NCI-H774 (cell line): ENCODE results near the gene SAMMSON.

ENCODE experiments used
- DNase-seq: peaks from one replicate; lab custom pipeline; 2025; lab: John Stamatoyannopoulos, UW

SAMMSON gene

DNA sequence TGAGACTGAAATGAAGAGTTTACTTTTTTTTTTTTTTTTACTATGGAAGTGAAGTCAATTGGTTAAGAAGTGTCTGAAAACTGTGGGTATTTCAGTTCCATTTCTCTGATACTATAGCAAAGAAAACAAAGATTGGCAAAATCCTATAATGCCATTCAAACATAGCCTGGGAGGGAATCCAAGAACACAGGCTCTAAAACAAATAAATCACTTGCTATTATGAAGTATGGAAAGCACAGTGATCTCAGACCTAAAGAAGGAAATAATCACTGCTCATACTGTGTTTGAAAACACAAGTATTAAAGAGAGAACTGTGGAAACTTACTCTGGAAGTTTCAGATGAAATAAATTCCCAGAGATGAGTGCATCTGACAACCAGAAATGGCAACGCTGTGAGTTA, 12.0 kb downstream of the SAMMSON start:
- no peak for DNase-seq

DNA sequence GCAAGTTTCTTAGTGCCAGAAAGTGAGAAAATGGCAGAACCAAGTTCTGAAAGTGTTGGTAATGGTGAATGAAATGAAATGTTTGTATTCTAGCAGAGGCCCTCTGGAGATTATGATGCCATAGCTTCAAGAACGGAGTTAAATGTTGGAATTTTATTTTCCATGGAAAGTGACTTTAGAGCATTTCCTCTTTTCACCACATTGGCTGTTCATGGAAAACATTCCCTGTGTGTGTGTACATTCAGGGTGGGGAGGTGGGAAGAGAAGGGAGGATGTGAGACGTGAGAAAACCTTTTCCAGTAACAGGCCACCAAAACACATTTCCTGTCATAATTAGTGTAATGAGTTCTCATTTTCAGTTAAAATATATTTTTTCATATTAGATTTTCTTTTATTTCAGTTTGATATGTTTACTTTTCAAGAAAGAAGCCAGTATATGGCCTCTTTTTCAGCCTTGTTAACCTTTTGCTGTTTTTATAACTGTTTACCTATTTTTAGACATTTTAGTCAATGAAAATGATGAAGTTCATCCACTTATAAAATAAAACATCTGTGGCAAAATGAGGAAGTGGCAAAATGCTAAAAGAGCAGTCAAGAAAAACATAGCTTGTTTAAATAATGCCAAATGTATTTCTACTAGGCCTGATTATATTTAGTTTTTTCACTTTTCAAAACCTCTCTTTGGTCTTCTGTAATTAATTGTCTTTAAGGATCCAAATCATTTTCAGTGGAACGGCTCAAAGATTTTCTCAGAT, 21.6 kb downstream of the SAMMSON start:
- no peak for DNase-seq

DNA sequence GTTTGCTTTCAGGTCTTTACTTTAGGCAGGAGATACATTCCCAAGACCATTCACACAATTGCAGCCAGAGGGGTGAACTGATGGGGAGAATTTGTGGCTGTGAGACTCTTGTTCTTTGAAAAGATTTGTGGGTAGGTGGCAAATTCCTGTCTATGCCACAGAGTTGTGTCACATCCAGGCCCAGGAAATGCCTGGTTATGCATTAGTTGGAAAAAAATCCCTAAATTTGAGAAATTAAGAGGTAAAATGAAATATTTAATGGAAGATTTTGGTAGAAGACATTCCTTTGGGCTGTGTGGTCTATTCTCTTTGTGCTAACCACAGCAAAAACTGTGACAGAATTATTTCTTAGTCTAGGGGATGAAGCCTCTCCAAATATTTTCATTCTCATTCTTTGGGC, 28.8 kb downstream of the SAMMSON start:
- no peak for DNase-seq

DNA sequence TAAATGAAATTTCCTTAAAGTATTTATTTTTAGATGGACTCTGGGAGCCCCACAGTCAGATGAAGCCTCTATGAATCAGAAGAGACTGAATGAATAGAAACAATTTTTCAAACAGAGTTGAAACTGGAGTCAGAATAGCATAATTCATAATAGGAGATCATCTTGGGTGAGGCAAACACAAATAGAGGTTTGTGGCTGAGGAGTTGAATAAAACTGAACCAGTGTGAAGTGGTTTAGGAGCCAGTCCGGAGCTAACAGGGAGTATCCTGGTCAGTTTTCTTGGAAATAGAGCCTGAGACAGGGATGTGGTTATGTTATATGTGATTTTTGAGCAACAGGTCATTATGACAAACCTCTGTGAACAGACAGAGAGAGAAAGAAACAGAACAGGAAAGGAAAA, 39.2 kb downstream of the SAMMSON start:
- no peak for DNase-seq

DNA sequence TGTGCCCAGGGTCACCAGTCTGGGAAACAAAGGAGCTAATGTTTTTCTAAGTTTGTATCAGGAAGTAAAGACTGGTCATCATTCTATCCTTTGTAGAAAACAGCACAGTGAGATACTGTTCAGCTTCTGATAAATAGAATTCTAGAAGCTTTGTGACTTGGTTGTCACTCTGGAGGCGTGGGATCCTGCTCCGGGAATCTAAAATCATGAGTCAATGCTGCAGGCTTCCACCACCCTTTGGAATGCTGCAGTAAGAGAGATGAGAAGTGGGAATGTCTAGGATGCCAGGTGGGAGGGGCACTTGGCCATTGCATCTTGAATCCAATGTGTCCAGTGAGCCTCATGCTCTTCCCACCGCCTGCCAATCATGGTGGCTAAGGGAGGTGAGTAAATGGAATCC, 40.9 kb downstream of the SAMMSON start:
- DNase-seq = no peak

DNA sequence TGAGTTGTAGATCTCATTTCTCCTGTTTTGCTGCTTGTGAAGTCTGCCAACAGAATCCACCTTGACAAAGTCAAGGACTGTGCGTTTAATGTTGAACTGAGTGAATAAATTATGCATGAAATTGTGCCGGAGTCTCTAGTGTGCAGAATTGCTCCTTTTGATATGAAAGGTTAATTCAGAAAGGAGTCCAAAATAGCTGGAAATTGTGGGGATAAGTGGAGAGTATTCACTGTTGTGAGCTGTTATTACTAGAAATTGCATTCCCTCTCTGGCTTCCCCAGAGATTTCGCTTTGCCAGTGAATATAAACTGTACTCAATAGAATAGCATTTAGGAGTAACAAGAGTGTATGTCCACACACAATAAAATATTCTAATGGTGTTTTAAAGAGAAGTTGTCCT, 43.1 kb downstream of the SAMMSON start:
- DNase-seq = no peak

DNA sequence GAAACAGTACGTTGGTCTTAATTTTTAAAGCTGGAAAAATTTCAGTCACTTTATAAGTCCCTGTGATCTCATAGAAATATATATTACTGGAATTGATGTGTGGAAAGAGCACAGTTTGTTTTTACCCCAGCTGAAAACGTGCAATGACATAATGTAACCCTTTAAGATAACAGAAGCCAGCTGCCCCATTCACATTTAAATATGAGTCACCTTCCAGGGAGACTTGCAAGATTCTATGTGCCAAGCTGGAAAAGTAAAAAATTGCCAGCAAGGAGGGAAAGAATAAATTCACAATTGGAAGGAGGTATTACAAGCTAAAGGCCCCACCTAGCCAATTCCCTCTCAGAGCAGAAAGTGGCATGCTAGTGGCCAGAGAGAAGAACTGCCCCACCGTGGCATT, 50.2 kb downstream of the SAMMSON start:
- no peak for DNase-seq

DNA sequence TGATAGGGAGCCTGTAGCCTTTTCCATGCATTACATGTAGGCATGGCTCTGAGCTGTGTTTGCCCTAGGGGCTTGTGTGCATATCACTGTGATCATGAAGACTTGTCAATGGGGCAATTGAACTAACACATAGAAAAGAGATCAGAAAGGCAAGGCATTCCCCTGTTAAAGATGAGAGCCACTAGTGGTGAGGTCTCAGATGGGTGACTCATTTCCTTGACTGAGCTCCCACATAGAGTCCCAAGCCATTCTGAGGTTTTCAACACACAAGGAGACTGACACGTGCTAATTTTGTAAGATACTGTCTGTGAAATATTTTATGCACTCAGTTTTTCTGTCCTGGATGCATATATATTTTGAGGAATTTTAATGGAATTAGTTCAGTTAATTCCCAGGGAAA, 53.8 kb downstream of the SAMMSON start:
- DNase-seq = no peak

DNA sequence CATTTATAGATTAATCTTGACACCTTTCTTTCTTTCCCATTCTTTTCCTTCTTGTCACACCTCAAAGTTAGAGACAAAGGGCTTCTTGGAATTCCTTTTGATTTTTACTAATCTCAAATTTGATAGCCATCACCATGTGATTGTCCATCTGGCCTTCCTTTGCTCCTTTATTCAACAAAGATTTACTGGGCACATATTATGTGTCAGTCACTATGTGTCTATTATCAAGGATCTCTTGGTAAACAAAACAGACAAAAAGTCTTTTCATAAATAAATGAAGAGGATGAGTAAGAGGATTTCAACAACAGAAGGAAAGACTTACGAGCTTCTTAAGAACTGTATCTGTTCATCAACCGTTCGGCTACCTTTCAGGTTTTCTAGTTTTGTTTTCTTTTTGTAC, 56.5 kb downstream of the SAMMSON start:
- DNase-seq = no peak

DNA sequence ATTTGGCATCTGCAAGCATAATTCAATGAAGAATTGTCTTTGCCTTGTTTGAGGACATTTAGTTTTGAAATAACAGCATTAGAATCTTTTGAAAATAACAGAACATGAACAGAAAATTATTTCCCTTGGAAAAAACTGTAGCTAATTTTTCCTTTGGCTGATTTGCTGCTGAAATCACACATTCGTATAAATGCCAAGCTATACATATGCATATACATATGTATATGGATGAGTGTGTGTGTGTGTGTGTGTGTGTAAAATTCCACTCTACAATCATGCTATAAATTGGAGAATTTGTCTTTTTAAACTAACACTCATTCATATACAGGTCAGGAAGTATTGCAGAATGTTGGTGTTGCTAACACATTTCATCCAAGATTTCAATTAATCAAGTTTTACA, 57.9 kb downstream of the SAMMSON start:
- no peak for DNase-seq

DNA sequence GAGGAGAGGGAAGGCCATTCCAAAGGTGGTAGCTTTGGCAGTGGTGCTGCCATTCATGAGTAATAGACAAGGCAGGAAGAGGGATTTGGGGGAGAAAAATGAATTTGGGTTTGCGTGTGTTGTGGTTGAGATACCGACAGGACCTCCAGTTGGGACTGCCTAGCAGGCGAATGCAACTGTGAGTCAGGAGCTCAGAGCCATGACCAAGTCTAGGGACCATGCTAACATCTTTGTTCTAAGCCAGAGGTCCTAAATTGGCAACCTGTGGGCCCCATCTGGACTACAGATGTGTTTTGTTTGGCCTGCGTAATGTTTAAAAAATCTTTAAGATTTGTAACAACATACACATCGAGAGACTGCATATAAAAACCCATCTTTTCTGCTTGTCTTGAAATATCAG, 61.6 kb downstream of the SAMMSON start:
- no peak for DNase-seq

DNA sequence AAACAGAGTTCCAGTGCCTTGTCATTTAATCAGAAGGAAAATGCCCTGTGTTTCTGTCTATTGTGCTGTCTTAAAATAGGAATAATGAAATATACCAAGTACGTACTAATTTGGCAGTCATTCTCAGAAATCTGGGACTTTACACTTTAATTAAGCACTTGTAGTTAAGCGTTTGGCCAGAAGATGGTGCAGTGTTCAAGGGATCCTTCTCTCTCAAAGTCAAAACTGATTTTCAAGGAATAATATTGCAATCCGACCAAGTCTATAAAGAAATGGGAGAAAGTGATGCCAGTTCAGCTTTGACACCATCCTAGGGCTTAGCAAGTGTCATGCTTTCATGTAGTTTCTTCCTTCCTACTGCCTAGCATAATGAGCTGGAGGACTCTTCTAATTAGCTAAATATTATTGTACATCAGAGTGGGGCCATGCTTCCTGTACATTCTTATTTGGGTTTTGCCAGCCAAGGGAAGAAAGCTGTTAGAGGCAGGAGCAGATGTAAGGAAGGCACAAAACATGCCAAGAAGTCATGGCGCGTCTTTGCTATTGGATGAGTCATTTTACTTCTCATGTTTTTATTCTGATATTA, 64.8 kb downstream of the SAMMSON start:
- no peak for DNase-seq

DNA sequence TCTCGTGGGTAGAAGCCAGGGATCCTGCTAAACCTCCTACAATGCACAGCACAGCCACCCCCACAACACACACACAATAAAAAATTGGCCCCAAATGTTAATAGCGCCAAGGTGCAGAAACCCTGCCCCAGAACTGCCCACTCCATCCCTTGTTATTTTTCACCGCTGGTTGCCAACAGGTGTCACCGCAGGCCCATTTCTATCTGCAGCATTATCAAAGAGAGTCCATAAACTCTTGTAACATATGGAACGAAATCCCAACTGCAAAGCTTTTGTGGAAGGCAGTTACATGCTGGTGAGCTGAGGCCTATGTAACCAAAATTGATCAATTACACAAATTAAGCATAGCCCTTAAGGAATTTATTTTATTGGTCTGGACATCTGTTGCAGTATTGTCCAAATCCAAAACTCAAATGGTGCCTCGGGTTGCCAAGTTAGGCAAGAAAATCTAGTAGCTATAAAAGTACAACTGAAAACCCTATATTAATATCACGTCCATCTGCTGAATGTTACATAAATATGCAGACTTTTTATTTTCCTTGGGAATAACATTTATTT, 66.2 kb downstream of the SAMMSON start:
- no peak for DNase-seq

DNA sequence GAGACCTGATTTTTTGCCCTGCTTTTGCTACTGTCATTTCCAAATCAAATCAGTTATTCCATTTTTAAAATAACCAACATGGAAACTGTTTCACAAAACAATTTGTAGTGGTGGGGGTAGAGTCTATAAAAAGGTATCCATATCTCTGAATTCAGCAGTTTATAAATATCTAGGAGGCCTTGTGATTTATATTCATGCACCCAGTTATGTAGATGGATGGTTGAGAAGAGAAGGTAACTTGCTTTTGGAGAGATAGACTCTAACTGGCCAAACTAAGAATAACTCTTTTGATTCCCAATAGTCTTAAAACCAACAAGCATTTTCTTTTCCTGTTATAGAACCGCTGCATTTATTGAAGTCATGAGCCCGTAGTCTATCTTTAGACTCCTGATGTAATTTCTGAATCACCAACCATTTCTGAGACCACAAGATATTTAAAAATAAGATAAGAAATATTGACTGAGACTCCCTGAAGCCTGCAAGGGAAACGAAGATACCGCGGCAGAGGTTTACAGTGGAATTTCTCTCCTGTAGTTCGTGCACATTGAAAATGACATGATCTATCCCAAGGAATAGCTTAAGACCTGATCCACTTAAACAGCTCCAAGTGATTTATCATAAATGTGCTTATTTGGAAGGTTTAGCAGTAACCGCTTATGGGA, 68.5 kb downstream of the SAMMSON start:
- DNase-seq = no peak

DNA sequence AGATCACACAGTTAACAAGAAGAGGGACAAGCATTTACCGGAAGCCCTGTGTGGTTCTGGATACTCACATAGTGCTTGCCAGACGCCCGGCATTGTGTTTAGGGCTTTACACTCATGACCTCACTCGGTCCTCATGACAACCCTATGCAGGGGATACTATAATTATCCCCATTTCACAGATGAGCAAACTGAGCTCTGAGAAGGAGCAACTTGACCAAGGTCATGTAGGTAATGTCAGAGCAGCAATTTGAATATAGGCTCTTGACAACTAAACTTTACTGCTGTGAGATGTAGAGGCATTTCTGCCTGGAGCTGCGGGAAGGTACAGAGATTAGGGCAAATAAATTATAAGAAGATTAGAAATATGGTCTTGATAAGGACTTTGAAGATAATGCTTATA, 70.0 kb downstream of the SAMMSON start:
- no peak for DNase-seq

DNA sequence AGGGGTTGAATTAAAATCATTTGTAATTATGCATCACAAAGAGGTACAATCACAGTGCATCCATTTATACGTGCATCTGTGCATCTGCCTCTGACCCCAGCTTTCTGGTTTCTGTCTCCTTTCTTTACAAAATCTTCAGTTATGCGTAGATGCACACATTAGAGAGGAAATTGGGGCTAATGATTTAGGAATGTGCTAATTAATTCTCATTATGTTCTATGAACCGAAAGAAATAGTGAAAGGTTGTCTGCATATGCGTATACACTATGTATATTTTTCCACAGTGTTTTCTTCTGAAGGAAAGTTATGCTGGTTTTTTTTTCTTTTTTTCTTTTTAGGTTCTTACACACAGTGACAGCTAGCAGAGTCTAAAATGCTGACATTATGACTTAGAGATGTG, 71.6 kb downstream of the SAMMSON start:
- no peak for DNase-seq

DNA sequence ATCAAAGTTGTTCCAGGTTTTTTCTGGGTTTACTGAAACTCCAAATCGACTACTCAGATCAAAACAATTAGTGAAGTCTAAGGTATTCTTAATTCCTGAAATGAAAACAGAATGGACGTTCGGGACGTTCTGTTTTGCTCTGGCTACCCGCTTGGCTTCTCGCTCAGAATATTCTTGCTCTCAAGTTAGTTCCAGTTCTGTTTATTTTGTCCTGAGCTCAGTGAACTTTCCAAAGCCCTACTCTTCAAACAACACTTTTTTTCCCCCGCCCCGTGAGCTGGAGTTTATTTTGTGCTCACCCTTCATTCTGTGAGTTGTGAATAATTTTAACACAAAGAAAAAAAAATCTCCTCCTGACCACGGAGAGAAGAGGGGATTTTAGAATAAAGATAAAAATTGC, 72.6 kb downstream of the SAMMSON start:
- no peak for DNase-seq

DNA sequence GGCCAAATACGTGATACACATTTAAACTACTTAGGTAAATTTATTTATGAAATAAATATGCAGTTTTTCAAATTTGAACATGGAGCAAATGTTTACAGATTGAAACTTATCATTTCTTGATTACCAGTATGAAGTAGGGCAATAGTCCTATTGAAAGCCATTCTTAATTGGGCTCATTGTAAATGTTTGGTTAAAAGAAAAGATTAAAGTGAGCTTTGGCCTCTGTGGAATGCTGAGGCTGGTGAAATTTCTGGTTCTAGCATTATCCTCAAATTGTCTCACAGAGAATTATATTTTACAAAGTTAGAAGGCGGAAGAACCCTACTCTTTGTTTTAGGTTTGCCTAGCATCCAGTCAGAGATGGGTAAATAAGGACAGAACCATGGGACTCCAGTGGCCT, 73.2 kb downstream of the SAMMSON start:
- no peak for DNase-seq

DNA sequence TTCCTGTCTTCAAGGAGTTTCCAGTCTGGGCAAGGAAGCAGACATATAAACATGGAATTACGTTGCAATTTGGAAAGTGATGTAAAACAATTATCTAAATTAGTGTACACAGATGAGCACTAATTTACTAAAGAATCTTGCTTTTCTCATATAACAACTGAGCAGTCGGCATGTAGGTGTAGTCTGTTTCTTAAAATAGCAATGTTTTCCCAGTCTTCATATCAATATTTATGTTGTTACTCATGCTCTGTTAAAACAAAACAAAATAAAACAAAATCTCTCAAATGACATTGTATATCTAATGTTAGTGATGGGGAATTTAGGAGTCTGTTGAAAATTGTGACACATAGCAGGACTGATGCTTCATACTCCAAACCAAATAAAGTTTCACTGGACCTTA, 75.6 kb downstream of the SAMMSON start:
- DNase-seq = no peak

DNA sequence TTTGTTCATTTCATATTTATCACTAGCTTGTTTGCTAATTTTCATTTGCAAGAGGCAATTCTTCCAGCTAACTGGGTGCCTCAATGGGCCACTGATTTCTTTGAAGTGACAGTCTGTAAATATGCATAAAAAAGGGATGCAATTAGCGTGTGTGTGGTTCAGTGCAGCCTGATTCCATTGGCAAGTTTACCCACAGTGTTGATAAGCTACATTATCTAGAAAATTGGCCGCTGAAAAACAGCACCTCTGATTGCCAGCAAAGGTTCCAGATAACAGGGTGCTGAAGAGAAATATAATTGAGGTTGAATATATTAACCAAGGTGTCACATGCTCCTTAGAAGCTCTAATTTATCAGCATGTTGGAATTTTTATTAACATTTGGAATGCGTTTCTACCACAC, 76.9 kb downstream of the SAMMSON start:
- DNase-seq = no peak

DNA sequence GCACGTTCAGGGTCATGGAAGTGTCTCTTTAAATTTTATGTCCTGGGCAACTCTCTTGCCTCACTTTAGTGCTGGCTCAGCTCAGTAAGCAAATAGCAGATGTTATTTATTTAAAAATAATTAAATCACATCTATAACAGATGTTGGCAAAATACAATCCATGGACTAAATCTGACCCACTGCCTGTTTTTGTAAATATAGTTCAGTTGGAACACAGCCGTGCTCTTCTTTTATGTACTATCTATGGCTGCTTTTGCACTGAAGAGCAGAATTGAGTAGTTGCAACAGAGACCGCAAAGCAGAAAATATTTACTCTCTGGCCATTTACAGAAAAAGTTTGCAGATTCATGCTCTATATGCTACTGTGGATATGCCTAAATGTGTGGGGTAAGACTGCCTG, 79.2 kb downstream of the SAMMSON start:
- DNase-seq = no peak

DNA sequence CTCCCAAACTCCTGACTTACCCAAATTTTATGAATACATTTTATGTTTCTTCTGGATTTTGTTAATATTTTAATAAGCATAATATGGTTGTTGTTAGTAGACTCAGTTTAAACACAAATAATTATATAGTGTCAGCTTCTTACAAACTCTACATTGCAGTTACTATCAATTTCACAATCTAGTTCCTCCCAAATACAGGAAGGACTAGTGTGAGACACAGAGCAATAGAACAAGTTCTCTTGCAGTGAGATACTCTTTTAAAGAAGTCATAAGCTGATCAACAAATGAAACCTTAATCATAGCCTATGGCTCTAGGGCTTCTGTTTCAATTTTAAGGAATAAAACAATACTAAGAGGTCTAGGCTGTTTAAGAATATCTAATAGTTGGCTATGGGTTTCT, 86.1 kb downstream of the SAMMSON start:
- DNase-seq = no peak

DNA sequence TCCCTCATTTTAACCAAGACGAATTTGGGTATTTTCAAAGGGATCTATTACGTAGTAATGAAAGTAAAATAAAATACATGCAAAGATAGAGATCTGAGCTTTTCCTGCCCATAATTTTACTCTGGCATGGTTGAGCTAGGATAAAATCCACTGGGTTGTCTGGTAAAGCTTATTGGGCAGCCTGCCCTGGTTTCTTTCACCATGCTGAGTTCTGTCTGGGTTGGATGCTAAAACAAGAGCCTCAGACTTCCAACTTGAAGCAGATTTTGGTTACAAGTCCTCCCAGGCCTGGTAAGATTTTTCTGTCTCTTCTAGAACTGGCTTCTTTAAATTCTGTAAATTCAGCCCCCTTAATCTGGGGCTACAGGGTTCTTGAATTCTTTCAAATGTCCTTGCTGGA, 86.8 kb downstream of the SAMMSON start:
- DNase-seq = no peak
